ENCODE results near the gene BRCA2.

Gene BRCA2

GRCh38 chr13:32384702-32385101 is 69.4 kb downstream of the BRCA2 start:
- DNase-seq = no peak

- DNase-seq = no peak
Observed at GRCh38 chr13:32385410-32385809, 70.1 kb downstream of the BRCA2 start.

GRCh38 chr13:32390048-32390447 is 74.7 kb downstream of the BRCA2 start:
- no peak for DNase-seq

GRCh38 chr13:32390484-32390883 is 75.2 kb downstream of the BRCA2 start:
- no peak for DNase-seq

- no peak for DNase-seq
Observed at GRCh38 chr13:32391101-32391619, 75.9 kb downstream of the BRCA2 start.

- no peak for DNase-seq
Observed at GRCh38 chr13:32403108-32403507, 87.8 kb downstream of the BRCA2 start.

- DNase-seq = no peak
Observed at GRCh38 chr13:32407854-32408253, 92.5 kb downstream of the BRCA2 start.

GRCh38 chr13:32408296-32409000 is 93.1 kb downstream of the BRCA2 start:
- no peak for DNase-seq

- no peak for DNase-seq
Observed at GRCh38 chr13:32409001-32409313, 93.6 kb downstream of the BRCA2 start.

GRCh38 chr13:32409561-32410421 is 94.5 kb downstream of the BRCA2 start:
- peak; percentile 80 for DNase-seq

- no peak for DNase-seq
Observed at GRCh38 chr13:32413284-32413683, 98.0 kb downstream of the BRCA2 start.

GRCh38 chr13:32414580-32414979 is 99.3 kb downstream of the BRCA2 start:
- DNase-seq = no peak

GRCh38 chr13:32415019-32415418 is 99.7 kb downstream of the BRCA2 start:
- no peak for DNase-seq

- no peak for DNase-seq
Observed at GRCh38 chr13:32417995-32418394, 102.7 kb downstream of the BRCA2 start.

GRCh38 chr13:32419862-32420261 is 104.6 kb downstream of the BRCA2 start:
- DNase-seq = no peak

- no peak for DNase-seq
Observed at GRCh38 chr13:32423592-32423991, 108.3 kb downstream of the BRCA2 start.

GRCh38 chr13:32425158-32425557 is 109.8 kb downstream of the BRCA2 start:
- no peak for DNase-seq

- DNase-seq = no peak
Observed at GRCh38 chr13:32426191-32426989, 111.1 kb downstream of the BRCA2 start.

- peak; percentile 23 for DNase-seq
Observed at GRCh38 chr13:32426990-32427851, 111.9 kb downstream of the BRCA2 start.

- no peak for DNase-seq
Observed at GRCh38 chr13:32427852-32428580, 112.7 kb downstream of the BRCA2 start, which contains the start of gene N4BP2L1. Gene N4BP2L1 (minus strand): TSS chr13:32428130. CDS start chr13:32428082, 48 bp downstream.

All from fibroblast of skin of right biceps (primary cell).